NT2/D1 (cell line): ENCODE results near the gene PALLD.

Experiments used
- SUZ12 ChIP-seq: IDR thresholded peaks from 2 replicates; pipeline ENCODE4 v1.6.1; 2011; ENCODE audit not compliant: insufficient read length, insufficient read depth; ENCODE audit errors: extremely low read depth
- YY1 ChIP-seq: IDR thresholded peaks from 2 replicates; pipeline ENCODE4 v1.6.1; 2011; ENCODE audit not compliant: insufficient read length, insufficient read depth

GRCh38 chr4:168781341-168781740, 284.5 kb downstream of the PALLD start:
- no peak for TF ChIP-seq YY1
- TF ChIP-seq SUZ12: no peak
